ENCODE data around the gene STK32C. TPM values are rescaled to one million over a fixed set of nuclear protein-coding genes. Genes with fewer than 3 reads are reported as not detected.

Gene STK32C
- total RNA-seq, 4 donors from 2014 or later = 4.8 to 10.9 (median 7.8) TPM

- H3K27ac ChIP-seq (replicated peaks in 1 of 4) = no peak overlapping the region
- no peak overlapping the region for H3K4me3 ChIP-seq
- 73% methylated on average over 7 of the region's 14 CpGs for WGBS
- H3K27me3 ChIP-seq = peaks cover 0 to 53% (median 11%) of the 10 kb centered on the region in 4 donors
- DNase-seq (ENCODE audit: extremely low spot score) = no peak
- no peaks in the 10 kb centered on the region for H3K36me3 ChIP-seq
- H3K4me1 ChIP-seq = peaks cover 13 to 20% (median 15%) of the 10 kb centered on the region in 4 donors
- no peak for TF ChIP-seq CTCF (IDR thresholded peaks at IDR 0.05)
- no peak for TF ChIP-seq POLR2AphosphoS5 (IDR thresholded peaks at IDR 0.05)
- no peak for TF ChIP-seq POLR2A (IDR thresholded peaks at IDR 0.05; ENCODE audit: low read depth)
- TF ChIP-seq EP300 (IDR thresholded peaks at IDR 0.05) = no peak
- no peaks in the 10 kb centered on the region for H3K9me3 ChIP-seq
- intact Hi-C loops (cut with DNase I) = no loop called here
Measured at GRCh38 chr10:132180736-132181135, 127.0 kb downstream of the STK32C start.

DNA sequence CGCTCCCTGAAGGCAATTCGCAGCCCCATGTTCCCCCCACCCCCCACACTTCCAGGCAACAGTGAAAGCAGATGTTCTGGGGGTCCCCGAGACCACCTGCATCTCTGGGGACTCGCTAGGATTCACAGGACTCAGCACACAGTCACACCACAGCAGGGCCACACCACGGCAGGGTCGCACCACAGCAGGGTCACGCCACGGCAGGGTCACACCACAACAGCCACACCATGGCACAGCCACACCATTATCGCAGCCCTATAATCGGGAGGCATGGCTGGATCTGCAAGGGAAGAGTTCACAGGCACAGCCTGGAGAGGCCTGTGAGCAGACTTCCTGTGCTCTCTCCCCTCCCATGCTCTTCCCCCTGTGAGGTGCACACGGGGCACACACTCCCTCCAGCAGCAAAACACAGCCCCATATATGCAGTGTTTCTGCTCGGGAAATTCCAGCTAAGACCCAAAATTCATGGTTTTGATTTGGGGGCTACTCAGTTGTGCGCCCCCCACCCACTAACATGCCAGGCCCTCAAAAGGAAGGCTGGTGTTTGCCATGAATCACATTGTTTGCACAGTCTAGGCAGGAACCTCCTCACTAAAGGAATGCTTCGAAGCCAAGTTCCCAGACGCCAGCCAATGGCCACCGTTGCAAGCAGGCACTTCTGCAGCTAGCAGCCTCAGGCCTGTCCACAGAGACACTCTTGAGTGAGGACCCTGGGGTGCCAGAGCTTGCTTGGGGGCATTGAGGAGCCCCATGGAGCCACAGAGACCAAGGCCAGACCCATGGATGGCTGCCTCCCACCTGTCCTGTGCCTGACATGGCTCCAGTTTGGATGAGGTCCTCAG lies 128.0 kb downstream of the STK32C start:
- Histone ChIP-seq H3K27me3 (peaks cover 0 to 45% (median 2%) of the 10 kb centered on the region in 4 donors), H3K36me3 (no peaks in the 10 kb centered on the region)
- TF ChIP-seq EP300 (IDR thresholded peaks at IDR 0.05) (no peak), CTCF (IDR thresholded peaks at IDR 0.05) (no peak), POLR2A (IDR thresholded peaks at IDR 0.05; ENCODE audit: low read depth) (no peak), POLR2AphosphoS5 (IDR thresholded peaks at IDR 0.05) (no peak)

DNA sequence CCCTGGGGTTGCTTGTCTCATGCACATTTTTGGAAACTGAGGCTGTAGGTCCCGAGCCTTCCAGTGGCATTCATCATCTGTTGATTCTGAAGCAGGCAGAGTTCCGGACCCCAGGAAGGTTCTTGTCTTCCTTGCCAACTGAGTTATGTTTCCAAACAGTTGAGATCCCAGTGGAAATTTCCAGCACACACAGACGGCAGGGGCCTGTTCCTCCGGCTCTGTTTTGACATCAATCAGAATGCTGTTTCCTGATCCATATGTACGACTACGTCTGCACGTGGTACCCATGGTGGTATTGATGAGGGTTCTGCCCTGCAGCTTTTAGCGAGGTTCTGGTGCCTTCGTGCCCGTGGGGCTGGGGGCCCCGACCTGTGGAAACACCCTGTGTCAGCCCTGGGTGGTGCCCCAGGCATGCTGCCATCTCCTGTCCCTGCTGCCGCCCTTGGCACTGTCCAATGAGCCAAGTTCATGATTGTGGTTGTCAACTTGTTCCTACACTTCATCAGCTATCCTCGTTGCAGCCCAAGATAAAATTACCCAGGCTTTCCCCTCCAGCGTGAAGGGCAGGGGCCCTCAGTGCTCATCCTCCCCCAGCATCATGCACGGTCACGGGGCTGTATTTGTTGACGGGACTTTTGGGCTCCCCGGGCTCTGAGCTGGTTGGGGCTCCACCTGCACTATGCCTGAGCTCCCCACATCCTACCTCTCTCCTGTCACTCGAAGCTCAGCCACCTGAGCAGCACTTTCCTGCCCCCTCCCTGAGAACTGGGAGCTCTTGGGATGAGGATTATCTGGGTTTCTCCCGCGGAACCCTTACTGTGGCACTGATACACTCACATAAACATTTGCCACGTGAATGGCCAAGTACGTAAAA lies 128.8 kb downstream of the STK32C start:
- no peak overlapping the region for H3K4me3 ChIP-seq
- no peaks in the 10 kb centered on the region for H3K36me3 ChIP-seq
- no peak overlapping the region for H3K27ac ChIP-seq (replicated peaks in 1 of 4)
- WGBS = 76% methylated on average over 21 of the region's 23 CpGs
- H3K4me1 ChIP-seq = peaks cover 8 to 21% (median 10%) of the 10 kb centered on the region in 4 donors
- peaks cover 0 to 48% (median 0%) of the 10 kb centered on the region in 4 donors for H3K27me3 ChIP-seq
- no peaks in the 10 kb centered on the region for H3K9me3 ChIP-seq
- no peak for TF ChIP-seq POLR2AphosphoS5 (IDR thresholded peaks at IDR 0.05)
- TF ChIP-seq EP300 (IDR thresholded peaks at IDR 0.05) = no peak
- no peak for DNase-seq (ENCODE audit: extremely low spot score)
- intact Hi-C loops (cut with DNase I) = no loop called here

More for the DNA sequence above, 128.0 kb downstream of the STK32C start:
- Histone ChIP-seq H3K4me3 (no peak overlapping the region), H3K9me3 (no peaks in the 10 kb centered on the region), H3K27ac (replicated peaks in 1 of 4) (no peak overlapping the region), H3K4me1 (peaks cover 8 to 21% (median 10%) of the 10 kb centered on the region in 4 donors)
- WGBS = 80% methylated on average over 13 of the region's 16 CpGs
- DNase-seq (ENCODE audit: extremely low spot score) = no peak
- intact Hi-C loops (cut with DNase I) = no loop called here

DNA sequence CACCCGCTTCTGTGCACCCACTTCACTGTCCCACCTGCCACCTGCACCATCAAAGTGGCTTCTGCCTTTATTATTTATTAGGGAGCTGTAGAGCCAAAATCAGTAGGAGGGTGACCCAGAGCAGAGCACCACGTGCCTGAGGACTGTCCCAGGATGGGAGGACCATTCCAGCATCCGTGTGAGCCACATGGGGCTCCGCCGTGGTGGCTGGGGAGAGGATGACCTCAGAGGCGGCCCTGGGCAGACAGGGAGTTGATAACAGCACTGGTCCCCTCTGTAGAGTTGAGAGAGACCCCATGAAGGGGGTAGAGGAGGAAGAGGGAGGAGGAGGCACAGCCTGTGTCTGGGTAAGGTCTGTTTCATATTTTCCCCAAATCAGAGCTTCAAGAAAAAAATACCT lies 129.7 kb downstream of the STK32C start:
- no peak overlapping the region for H3K4me3 ChIP-seq
- intact Hi-C loops (cut with DNase I) = no loop called here
- TF ChIP-seq EP300 (IDR thresholded peaks at IDR 0.05) = no peak
- TF ChIP-seq CTCF (IDR thresholded peaks at IDR 0.05) = no peak
- no peak for TF ChIP-seq POLR2A (IDR thresholded peaks at IDR 0.05; ENCODE audit: low read depth)
- TF ChIP-seq POLR2AphosphoS5 (IDR thresholded peaks at IDR 0.05) = no peak
- DNase-seq (ENCODE audit: extremely low spot score) = no peak
- WGBS = 73% methylated on average over 6 of the region's 6 CpGs
- no peak overlapping the region for H3K27ac ChIP-seq (replicated peaks in 1 of 4)
- H3K4me1 ChIP-seq = peaks cover 8 to 21% (median 10%) of the 10 kb centered on the region in 4 donors
- peaks cover 0 to 42% (median 0%) of the 10 kb centered on the region in 4 donors for H3K27me3 ChIP-seq
- no peaks in the 10 kb centered on the region for H3K9me3 ChIP-seq
- no peaks in the 10 kb centered on the region for H3K36me3 ChIP-seq

Data from esophagus muscularis mucosa (tissue), 4 donors.